Heart left ventricle (tissue), 16 donors: ENCODE results near the gene TEAD1. TPM values are rescaled to one million over a fixed set of nuclear protein-coding genes. Genes with fewer than 3 reads are reported as not detected.
A peak's percentile ranks its signal among the peaks of the same experiment; 100 is the strongest.

Source experiments
- ATAC-seq, 4 donors: fragments of 200-7000 bp; cut with Tn5 transposase; one replicate each; pipeline ENCODE4 v1.9.1; 2020 to 2022; ENCODE audit warnings: moderate library complexity in 4 of 4, mild to moderate bottlenecking in 3 of 4, moderate number of reproducible peaks in 1 of 4
- DNase-seq, 5 donors: peaks; one replicate each; pipeline ENCODE4 v3.0.0-alpha.2; 2020
- H3K27ac ChIP-seq, 12 donors: fragments of 200-600 bp; sonication (generic) in 4 of 12; one replicate each; pipeline versions ENCODE4 v1.5.0 to v1.8.0; 2016 to 2022; ENCODE audit warnings: mild to moderate bottlenecking in 2 of 12
- H3K27me3 ChIP-seq, 9 donors: fragments of 200-600 bp; sonication (generic) in 2 of 9; one replicate each; pipeline versions ENCODE4 v1.5.1 to v1.8.0; 2016 to 2022; ENCODE audit warnings: mild to moderate bottlenecking in 3 of 9
- H3K36me3 ChIP-seq, 9 donors: fragments of 200-600 bp; sonication (generic) in 2 of 9; one replicate each; pipeline versions ENCODE4 v1.5.0 to v1.8.0; 2018 to 2022; ENCODE audit warnings: mild to moderate bottlenecking in 2 of 9
- H3K4me1 ChIP-seq, 12 donors: fragments of 200-600 bp; sonication (generic) in 4 of 12; one replicate each; pipeline versions ENCODE4 v1.5.0 to v1.8.0; 2016 to 2022; ENCODE audit warnings: mild to moderate bottlenecking in 3 of 12
- H3K4me3 ChIP-seq, 12 donors: fragments of 200-600 bp; sonication (generic) in 4 of 12; one replicate each; pipeline versions ENCODE4 v1.5.0 to v1.8.0; 2017 to 2022; ENCODE audit warnings: mild to moderate bottlenecking in 9 of 12, moderate library complexity in 4 of 12
- H3K9me3 ChIP-seq, 12 donors: fragments of 200-600 bp; sonication (generic) in 4 of 12; one replicate each; pipeline versions ENCODE4 v1.5.0 to v1.8.0; 2016 to 2022; ENCODE audit warnings: mild to moderate bottlenecking in 1 of 12
- POLR2A ChIP-seq, 2 donors: fragments of 450-650 bp; IDR thresholded peaks; one replicate each; pipeline ENCODE4 v1.6.1; 2017; ENCODE audit warnings: antibody characterized with exemption in 2 of 2, mild to moderate bottlenecking in 2 of 2, moderate library complexity in 2 of 2
- WGBS, 4 donors: extraction: QIAGEN DNeasy Blood & Tissue Kit in 2 of 4; methylation state at CpG; one replicate each; pipeline versions ENCODE4 v1.1.5 to v1.1.7; 2013 to 2018; 5-methylcytosine and 5-hydroxymethylcytosine counted together
- intact Hi-C, 10 donors: fragments of 100-400 bp; cut with DNase I; formaldehyde crosslinking; loops; one replicate each; pipeline versions ENCODE4 v1.11.1 to v1.14.2; 2022
- polyA plus RNA-seq, 2 donors: library from polyadenylated mRNA; stranded (reverse); fragments of 200-250 nt; gene quantifications; one replicate each; pipeline ENCODE4 v1.2.3, GENCODE V29; 2013
- total RNA-seq, 9 donors: library from RNA; depleted of rRNA in 2 of 9; stranded (reverse); fragments of >200 nt in 2 of 9; fragmentation: NEBNext Ultra II Directional in 3 of 9; extraction: Animal tissue kit (Norgen Biotek cat#: 25700) in 3 of 9; gene quantifications; one replicate each; pipeline versions ENCODE4 v1.1.0 to v1.2.4, GENCODE V29; 2016 to 2023
- TF ChIP-seq, protein P1 (sequence below), 12 donors: fragments of 200-600 bp; sonication (generic) in 4 of 12; IDR thresholded peaks; one replicate each; pipeline versions ENCODE4 v1.5.0 to v1.8.0; 2018 to 2022; ENCODE audit warnings: antibody characterized with exemption in 12 of 12, mild to moderate bottlenecking in 5 of 12
- donor health status: ischemic (EF 13 %, LVEDD 7.1; RV severe dilation, severe dysfunction).
- donor health status: healthy with polysubstance abuse.
- donor health status: DM: no; HTN: yes; CAD: no.
- donor health status: DM: no; HTN: no; CAD: no.
- donor health status: ischemic (EF 25% LVEDD 6.9; RV normal size, moderate dysfunction).
- donor health status: ischemic (EF 25% LVEDD 5.7; RV mildly dilated, moderate dysfunction).
- donor health status: healthy.
- donor health status: DM: yes; HTN: yes; CAD: no.
- donor health status: ischemic (EF 35%, LVEDD 5.7; RV mildly dilated, moderate dysfunction).
- donor health status: nonischemic (EF 11% LVEDD 7.7; RV severe dilation, severe dysfunction).
- donor health status: DM: yes; HTN: yes; CAD: no.
- donor health status: PGD.
- donor health status: ischemic (EF 29% LVEDD 5.4; RV normal size, mild dysfunction).
- donor health status: nonischemic (EF 23%, LVEDD 6.1; RV moderate dilation, normal function).

TEAD1 gene
- total and polyA plus RNA-seq, 11 donors, result 14.4 to 161 (median 113) TPM

DNA sequence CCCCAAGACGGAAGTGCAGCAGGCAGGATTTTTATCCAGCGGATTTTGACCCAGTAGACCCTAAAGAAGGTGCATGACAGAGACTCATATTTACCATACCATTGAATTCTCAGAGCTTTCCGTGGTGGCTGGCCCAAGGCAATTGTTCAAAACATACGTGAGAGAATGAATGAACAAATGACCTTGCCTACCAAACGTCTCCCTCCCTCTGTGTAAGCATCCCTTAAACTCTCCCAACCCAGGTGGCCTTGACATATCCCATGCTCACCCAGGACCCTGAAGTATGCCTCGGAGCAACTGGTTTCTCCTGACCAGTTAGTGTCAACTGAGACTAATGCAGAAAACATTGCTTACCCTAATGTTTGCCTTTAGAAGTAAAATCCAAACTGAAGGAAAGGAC, 154.9 kb downstream of the TEAD1 start:
- DNase-seq (no peak), ATAC-seq (no peak)
- Histone ChIP-seq H3K4me1 (peaks cover 0 to 47% (median 23%) of the 10 kb centered on the region in 12 donors), H3K4me3 (peak overlapping the region in 3 of 12 donors; percentile 40 to 55 (median 40)), H3K36me3 (no peaks in the 10 kb centered on the region), H3K9me3 (peaks cover 0 to 7% (median 0%) of the 10 kb centered on the region in 12 donors), H3K27me3 (no peaks in the 10 kb centered on the region), H3K27ac (peak overlapping the region in 5 of 12 donors; percentile 22 to 73 (median 47))
- intact Hi-C loops, result loop anchor here in 4 of 10 donors (5.0 to 10.0 kb wide), 3 partner anchors 58 to 157 kb away; partner anchors contain the start of gene TEAD1 (in 3 of the 4)
- 46 to 62% (median 56%) methylated on average over 6 of the region's 6 CpGs for WGBS, 4 donors
- TF ChIP-seq, protein P1, sequence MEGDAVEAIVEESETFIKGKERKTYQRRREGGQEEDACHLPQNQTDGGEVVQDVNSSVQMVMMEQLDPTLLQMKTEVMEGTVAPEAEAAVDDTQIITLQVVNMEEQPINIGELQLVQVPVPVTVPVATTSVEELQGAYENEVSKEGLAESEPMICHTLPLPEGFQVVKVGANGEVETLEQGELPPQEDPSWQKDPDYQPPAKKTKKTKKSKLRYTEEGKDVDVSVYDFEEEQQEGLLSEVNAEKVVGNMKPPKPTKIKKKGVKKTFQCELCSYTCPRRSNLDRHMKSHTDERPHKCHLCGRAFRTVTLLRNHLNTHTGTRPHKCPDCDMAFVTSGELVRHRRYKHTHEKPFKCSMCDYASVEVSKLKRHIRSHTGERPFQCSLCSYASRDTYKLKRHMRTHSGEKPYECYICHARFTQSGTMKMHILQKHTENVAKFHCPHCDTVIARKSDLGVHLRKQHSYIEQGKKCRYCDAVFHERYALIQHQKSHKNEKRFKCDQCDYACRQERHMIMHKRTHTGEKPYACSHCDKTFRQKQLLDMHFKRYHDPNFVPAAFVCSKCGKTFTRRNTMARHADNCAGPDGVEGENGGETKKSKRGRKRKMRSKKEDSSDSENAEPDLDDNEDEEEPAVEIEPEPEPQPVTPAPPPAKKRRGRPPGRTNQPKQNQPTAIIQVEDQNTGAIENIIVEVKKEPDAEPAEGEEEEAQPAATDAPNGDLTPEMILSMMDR (IDR thresholded peaks at IDR 0.05), result no peak
- TF ChIP-seq POLR2A (IDR thresholded peaks at IDR 0.05), result no peak

DNA sequence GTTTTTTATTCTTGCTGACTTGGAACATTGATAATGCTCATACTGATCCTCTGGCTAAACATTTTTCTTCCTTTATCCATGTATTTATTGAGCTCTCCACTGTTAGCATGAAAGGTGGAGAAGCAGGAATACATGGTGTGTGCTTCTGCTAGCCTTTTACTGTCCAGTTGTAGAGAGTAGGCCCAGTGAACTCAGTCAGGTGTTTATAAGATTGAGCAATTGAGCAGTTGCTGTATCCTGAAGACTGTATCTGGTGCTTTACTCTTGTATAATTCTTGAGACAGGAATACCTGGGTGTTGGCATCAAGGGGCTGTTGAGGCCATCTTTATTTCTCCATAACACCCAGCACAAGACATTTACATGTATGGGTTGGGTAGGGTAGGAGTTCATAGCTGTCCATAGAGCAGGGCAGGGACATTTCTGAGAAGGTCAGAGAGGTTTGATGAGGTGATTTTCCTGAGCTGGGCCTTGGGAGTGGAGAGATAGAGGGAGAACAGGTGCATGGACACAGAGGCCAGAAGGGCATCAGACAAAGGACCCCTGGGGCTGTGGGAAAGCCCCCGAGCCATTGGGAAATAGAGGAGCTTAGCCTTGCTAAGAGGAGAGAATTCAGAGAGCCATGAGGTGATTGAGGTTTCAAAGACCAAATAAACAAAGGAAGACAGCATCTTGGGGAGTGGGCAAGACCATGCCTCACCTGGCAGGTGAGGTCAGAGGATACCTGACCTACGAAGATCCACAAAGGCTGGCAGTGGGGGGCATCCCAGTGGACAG, 155.5 kb downstream of the TEAD1 start:
- H3K36me3 ChIP-seq, result no peaks in the 10 kb centered on the region
- peak overlapping the region in 1 of 12 donors; percentile 22 for H3K27ac ChIP-seq
- intact Hi-C loops, result loop anchor here in 4 of 10 donors (5.0 to 10.0 kb wide), 3 partner anchors 58 to 157 kb away; partner anchors contain the start of gene TEAD1 (in 3 of the 4)
- no peaks in the 10 kb centered on the region for H3K27me3 ChIP-seq
- WGBS, 4 donors, result 94 to 97% (median 96%) methylated on average over 2 of the region's 2 CpGs
- TF ChIP-seq POLR2A (IDR thresholded peaks at IDR 0.05), result no peak
- TF ChIP-seq, protein P1 (IDR thresholded peaks at IDR 0.05), result no peak
- no peak for DNase-seq
- H3K4me1 ChIP-seq, result peaks cover 0 to 41% (median 21%) of the 10 kb centered on the region in 12 donors
- ATAC-seq, result no peak
- H3K9me3 ChIP-seq, result peaks cover 0 to 7% (median 0%) of the 10 kb centered on the region in 12 donors
- no peak overlapping the region for H3K4me3 ChIP-seq

DNA sequence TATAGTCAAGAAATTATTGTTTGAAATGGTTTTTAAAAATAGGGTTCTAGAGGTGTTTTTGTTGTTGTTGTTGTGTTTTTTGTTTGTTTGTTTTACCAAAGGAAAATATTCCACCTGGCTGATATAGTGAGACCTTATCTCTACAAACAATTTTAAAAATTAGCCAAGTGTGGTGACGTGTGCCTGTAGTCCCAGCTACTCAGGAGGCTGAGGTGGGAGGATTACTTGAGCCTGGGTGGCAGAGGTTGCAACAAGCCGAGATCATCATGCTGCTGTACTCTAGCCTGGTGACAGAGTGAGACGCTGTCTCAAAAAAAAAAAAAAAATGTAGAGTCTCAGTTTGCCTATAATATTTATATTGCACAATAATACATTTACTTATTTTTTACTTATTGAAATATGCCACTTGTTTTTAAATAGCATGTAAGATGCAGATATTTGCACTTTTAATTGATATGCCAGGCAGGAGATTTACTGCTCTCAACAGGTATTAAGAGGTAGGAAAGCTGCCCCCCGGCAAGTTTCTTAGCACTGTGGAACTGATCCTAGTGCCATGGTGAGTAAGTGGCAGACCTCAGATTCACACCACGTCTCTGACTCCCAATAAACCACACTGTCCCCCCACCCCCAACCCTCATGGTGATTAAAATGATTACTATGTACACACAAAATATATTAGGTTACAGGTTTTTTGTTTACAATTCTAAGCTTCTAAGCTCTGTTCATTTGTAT, 157.4 kb downstream of the TEAD1 start:
- TF ChIP-seq, protein P1 (IDR thresholded peaks at IDR 0.05), result no peak
- TF ChIP-seq POLR2A (IDR thresholded peaks at IDR 0.05), result no peak
- Histone ChIP-seq H3K9me3 (no peaks in the 10 kb centered on the region), H3K36me3 (no peaks in the 10 kb centered on the region), H3K4me1 (peaks cover 0 to 36% (median 19%) of the 10 kb centered on the region in 12 donors), H3K27me3 (no peaks in the 10 kb centered on the region), H3K27ac (no peak overlapping the region), H3K4me3 (no peak overlapping the region)
- intact Hi-C loops, result no loop called here
- 85 to 88% (median 87%) methylated on average over 5 of the region's 5 CpGs for WGBS, 4 donors
- ATAC-seq, result no peak
- DNase-seq, result no peak
